Stimulated activated CD4-positive, alpha-beta T cell treated with anti-CD3 and anti-CD28 coated beads, TNF-alpha, amount 100 ng/mL, for 4 hours (primary cell): Measurements from ENCODE around the gene ATG13.

Experiments
- DNase-seq, 3 experiments: peaks; one replicate each; pipeline ENCODE4 v3.0.0-alpha.2; 2020; ENCODE audit warnings: low read depth in 3 of 3

Gene ATG13

GRCh38 chr11:46607516-46607915, 9.8 kb upstream of the ATG13 start:
- DNase-seq = no peak

GRCh38 chr11:46609386-46609785, 8.0 kb upstream of the ATG13 start:
- DNase-seq = no peak

- no peak for DNase-seq
Observed at GRCh38 chr11:46611526-46612304, 5.6 kb upstream of the ATG13 start.

GRCh38 chr11:46612326-46612725, 5.0 kb upstream of the ATG13 start:
- no peak for DNase-seq

GRCh38 chr11:46615756-46616155, 1.6 kb upstream of the ATG13 start:
- no peak for DNase-seq

DNA sequence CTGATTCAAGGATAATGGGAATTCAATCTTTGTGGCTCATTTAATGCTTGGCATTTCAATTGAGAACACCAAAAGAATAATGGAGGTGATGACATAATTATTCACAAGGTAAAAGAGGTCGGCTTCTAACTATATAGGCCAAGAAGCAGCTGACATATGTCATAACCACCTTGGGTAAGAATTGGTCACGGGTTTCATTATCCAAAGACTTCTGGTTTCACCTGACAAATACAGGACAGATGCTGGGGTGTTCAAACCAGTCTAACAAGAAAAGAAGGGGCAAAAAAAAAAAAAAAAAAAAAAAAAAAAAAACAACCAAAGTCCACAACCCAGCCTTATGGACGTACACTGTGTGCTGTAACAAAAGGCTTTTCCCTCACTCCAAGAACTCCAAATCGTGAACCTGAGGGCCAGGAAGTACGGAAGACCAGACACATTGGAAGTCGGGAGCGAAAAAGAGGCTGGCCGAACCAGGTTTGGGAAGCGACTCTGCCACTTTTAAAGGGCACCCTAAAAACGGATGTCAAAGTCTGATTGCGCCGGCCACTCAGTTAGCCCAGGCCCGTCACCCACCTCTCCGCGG, 711 bp upstream of the ATG13 start:
- DNase-seq = no peak

GRCh38 chr11:46617972-46618314, 590 bp downstream of the ATG13 start:
- DNase-seq = no peak

GRCh38 chr11:46618837-46619236, 1.5 kb downstream of the ATG13 start:
- no peak for DNase-seq

GRCh38 chr11:46625406-46625805, 8.1 kb downstream of the ATG13 start:
- no peak for DNase-seq

GRCh38 chr11:46628961-46629360, 11.6 kb downstream of the ATG13 start:
- DNase-seq = no peak

DNA sequence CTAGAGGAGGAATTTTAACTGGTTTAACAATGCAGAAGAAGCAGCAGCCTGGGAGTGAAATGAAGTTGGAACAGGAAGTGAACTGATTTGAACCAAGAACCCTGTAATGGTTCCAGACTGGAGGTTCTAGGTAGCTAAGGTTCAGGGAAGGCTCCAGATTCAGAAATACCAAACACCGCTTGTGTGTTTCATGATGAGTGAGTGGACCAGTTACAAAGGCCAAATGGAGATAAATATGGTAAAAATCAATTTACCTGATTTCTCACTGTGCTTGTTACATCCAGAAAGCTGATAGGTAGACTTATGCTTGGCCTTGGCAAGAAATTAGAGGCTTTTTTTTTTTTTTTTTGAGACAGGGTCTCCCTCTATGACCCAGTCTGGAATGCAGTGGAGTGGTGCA, 12.9 kb downstream of the ATG13 start:
- DNase-seq = no peak

- DNase-seq = no peak
Observed at GRCh38 chr11:46631676-46632075, 14.3 kb downstream of the ATG13 start.

GRCh38 chr11:46632502-46632901, 15.1 kb downstream of the ATG13 start:
- DNase-seq = no peak

- no peak for DNase-seq
Observed at GRCh38 chr11:46633291-46634217, 16.2 kb downstream of the ATG13 start.

DNA sequence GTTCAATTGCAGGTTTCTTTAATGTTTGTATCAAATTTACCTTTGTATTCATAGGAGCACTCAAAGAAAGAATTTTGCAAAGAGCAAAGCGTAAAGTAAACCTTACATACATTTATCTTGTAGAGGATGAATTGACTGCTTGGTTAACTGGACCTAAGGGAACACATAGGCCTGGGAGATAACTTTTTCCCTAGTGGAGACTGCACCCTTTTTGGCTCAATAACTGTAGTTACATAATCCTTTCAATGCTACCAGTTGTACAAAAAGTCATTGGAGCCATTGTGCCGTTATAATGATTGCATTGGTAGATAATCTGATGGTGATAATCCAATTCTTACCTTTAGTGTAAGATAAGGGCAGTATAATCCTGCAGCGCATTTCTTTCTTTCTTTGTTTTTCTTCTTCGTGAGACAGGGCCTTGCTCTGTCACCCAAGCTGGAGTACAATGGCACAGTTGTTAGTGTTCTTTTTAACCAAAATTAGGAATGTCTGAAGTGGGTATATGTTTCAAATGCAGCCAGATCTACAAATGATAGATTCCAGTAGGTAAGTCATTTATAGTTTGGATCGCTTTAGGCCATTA, 18.3 kb downstream of the ATG13 start:
- no peak for DNase-seq

GRCh38 chr11:46637546-46637945, 20.2 kb downstream of the ATG13 start:
- DNase-seq = no peak

DNA sequence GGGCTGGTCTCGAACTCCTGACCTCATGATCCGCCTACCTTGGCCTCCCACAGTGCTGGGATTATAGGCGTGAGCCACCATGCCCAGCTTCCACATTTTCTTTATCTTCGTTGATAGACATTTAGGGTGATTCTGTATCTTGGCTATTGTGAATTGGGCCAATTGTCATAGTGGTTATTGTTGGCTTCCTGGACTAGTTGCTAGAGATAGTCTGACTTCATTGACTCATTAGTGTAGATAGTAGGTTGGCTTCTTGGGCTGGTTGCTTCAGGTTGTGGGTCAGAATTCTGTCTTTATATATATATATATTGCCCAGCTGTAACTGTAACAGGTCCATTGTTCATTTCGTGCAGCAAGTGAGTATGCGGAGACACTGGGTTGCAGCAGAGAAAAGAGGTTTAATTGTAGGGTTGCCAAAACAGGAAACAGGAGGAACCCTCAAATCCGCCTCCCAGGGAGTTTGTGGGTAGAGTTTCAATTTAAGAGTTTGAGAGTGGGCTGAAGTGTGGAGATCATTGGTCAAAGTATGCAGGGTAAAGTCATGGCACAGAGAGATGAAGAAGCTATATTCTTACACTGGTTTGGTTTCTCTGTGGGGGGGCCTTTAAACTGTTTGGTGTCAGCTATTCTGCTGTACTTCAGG, 22.0 kb downstream of the ATG13 start:
- DNase-seq = no peak

DNA sequence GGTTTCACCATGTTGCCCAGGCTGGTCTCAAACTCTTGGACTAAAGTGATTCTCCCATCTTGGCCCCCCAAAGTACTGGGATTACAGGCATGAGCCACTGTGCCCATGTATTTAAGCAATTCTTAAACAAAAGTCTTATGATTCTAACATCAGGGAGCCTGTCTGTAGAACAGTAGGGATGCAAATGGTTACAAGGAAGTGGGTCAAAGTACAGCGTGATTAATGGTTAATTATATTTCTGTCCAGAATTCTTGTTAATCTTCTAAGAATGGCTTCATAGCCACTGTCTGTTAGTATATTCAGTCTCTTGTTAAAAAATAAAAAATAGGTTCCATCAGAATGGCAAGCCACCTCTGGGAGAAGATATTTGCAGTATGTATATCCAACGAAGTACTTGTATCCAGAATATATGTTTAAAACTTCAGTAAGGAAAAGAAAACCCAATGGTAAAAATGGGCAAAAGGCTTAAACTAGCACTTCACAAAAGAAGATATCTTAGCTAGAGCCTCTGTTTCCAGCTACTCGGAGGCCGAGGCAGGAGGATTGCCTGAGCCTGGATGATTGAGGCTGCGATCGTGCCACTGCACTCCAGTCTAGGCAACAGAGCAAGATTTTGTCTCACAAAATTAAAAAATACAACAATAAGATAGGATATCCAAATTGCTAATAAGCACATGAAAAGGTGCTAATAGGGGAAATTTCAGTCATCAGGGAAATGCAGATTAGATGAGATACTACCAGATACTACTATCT, 22.9 kb downstream of the ATG13 start:
- DNase-seq = no peak

DNA sequence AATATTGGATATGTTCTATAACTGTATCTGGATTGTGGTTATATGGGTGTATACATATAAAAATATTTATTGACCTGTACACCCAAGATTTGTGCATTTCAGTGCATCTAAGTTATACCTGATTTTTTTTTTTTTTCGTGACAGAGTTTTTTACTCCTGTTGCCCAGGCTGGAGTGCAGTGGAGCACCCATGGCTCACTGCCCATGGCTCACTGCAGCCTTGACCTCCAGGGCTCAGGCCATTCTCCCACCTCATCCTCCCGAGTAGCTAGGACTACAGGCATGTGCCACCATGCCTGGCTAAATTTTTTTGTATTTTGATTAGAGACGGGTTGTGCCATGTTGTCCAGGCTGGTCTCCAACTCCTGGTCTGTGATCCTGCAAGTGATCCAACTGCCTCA, 24.3 kb downstream of the ATG13 start:
- DNase-seq = no peak

GRCh38 chr11:46642627-46643335, 25.4 kb downstream of the ATG13 start:
- no peak for DNase-seq
